Medulla oblongata (tissue), 1 donor: Measurements from ENCODE around the gene MT1A.
A peak's percentile ranks its signal among the peaks of the same experiment; 100 is the strongest.

Experiments used
- DNase-seq: peaks from one replicate; pipeline ENCODE4 v3.0.0-alpha.2; 2015; ENCODE audit errors: extremely low spot score

MT1A gene

DNA sequence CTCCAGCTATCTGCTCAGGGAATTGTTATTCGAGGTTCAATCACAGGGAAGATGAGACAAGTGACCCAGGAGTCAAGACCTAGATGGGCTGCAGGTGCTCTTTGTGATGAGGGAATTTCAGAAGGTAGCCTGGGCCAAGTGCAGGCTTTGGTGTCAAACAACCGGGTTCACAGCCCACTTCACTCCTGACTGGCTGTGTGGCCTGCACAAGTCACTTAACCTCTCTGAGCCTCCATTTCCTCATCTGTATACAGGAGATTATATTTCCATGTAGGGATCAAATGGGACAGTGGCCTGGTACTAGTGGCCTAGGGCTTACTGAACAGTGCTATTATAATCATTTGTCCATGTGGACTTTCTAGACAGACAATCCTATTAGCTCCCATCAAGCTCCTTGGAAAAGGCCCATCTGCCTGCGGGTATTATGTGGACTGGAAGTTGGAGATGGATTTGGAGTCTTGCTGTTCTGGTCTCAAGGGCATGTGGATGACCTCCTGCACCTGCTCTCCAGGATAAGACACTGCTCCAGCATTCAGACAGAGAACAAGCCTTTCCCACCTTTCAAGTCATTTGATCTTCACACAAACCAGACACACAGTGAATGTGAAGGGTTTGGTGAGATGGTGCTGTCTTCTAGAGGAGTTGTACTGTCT lies 40.7 kb downstream of the MT1A start:
- DNase-seq: no peak

DNA sequence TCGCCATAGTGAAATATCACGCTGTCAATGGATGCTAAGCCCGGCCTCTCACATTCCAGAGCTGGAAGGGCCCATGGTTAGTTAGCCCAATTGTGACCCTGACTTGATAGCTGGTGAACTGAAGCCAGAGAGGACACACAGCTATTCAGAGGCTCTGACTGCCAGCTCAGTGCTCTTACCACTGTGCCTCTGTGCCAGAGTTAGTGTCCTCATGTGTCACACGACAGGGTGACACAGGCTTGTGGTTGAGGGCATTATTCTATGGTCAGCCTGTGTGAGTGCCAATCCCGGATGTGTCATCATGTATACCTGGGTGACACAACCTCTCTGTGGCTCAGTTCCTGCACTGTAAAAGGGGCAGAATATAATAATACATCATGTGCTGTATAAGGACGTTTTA lies 41.4 kb downstream of the MT1A start:
- no peak for DNase-seq

DNA sequence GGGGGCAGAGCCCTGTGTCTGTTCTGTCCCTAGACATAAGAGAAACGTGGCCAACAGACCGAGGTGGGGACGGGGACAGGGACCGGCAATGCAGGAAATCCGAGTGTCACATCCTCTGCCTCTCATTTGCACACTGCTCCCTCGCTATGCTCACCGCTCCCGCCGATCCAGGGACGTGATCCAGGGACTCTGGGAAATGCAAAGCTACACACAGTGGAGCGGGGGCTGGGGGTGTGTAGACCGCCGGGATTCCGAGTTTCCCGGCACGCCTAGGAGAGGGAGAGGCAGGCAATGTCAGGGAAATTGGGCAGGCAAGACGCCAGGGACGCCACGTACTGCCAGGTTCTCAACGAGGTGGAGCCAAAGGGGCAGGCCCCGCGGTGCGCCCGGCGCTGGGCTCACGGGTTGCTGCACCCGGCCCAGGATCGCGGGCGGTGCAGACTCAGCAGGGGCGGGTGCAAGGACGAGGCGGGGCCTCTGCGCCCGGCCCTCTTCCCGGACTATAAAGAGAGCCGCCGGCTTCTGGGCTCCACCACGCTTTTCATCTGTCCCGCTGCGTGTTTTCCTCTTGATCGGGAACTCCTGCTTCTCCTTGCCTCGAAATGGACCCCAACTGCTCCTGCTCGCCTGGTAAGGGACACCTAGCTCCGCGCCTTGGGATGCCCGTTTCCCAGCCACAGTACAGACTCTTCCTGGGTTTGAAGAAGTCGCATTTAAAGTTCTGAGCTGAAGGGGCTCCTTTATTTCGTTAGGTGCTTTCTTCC lies 43.7 kb downstream of the MT1A start, which contains the start of gene MT1X:
MT1X (plus strand) TSS at position 532 of the 764 bp plus-strand sequence; CDS start at position 603, 71 bp downstream.
- peak; percentile 91 for DNase-seq

- no peak for DNase-seq
Observed at GRCh38 chr16:56682703-56683397, 44.4 kb downstream of the MT1A start.

GRCh38 chr16:56683424-56684172 lies 45.1 kb downstream of the MT1A start:
- no peak for DNase-seq

GRCh38 chr16:56684256-56684925 lies 45.9 kb downstream of the MT1A start:
- DNase-seq: peak; percentile 27

DNA sequence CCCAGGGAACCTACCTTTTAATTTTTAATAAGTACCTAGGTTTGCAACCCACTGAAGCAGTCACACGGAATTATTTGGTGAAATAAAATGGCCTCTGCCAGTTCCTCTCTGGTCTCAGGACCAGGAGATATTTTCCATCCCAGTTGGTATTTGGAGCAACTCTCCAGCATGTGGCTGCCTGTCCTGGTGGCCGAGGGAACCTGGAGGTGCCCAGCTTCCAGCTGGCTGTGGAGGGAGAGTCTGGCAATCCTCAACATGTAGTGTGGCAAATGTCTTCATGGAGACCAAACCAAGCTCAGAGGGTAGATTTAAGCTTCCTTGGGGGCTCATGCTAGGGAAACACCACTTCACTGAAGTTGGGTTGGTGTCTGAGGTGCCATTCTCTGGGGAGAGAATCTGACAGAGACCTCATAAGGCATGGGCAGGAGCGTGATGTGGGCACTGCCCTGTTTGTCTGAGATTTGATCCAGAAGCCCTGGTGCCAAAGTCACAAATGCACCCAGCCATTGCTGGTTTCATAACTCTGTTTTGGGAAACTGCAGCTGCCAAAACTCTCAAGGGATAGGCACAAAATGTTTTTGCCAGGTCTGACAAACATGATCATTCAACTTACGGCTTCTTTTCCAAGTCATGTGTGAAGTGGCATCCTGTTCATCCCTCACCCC lies 46.6 kb downstream of the MT1A start:
- no peak for DNase-seq

DNA sequence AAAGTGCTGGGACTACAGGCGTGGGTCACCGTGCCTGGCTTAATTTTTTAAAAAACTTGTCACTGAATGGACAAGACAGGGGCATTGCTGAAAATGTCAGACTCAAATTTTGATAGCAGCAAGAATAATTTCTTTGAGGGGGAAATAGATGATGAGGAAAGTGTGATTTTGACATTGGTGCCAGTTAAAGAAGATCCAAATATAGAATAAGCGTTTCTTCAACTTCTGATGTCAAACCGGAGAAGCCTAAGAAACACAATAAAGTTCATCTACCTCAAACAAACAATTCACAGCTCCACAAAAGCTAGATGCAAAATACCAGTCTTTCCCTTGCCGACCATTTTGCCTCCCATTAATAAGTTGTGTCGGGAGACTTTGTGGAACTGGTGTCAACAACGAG lies 48.3 kb downstream of the MT1A start:
- DNase-seq: no peak

- DNase-seq: no peak
Observed at GRCh38 chr16:56688762-56689161, 50.3 kb downstream of the MT1A start.

- no peak for DNase-seq
Observed at GRCh38 chr16:56689171-56689570, 50.7 kb downstream of the MT1A start.
